OCI-LY1 (cell line): ENCODE data around the gene TBX10.
"Not testable (repeated sequence)": the region's sequence is repeated elsewhere in the genome, so short reads cannot be mapped to it uniquely, and the experiment has no call there.

ENCODE experiments used
- H2AFZ ChIP-seq: fragments of 200-600 bp; sonication (generic), shearing (Covaris generic); 2 replicates; pipeline ENCODE4 v1.6.0; 2014; ENCODE audit warnings: antibody characterized with exemption, mild to moderate bottlenecking, low read length
- H3F3A ChIP-seq: fragments of 200-600 bp; sonication (generic), shearing (Covaris generic); 2 replicates; pipeline ENCODE4 v1.6.0; 2014; ENCODE audit warnings: mild to moderate bottlenecking, antibody characterized with exemption, low read length, moderate library complexity; ENCODE audit not compliant: insufficient read depth
- H3K27ac ChIP-seq: fragments of 200-600 bp; sonication (generic); 2 replicates; pipeline ENCODE4 v1.5.1; 2014; ENCODE audit warnings: low read length, mixed run types, mild to moderate bottlenecking, low read depth; ENCODE audit not compliant: poor library complexity, severe bottlenecking
- H3K27me3 ChIP-seq: fragments of 200-600 bp; sonication (generic); 2 replicates; pipeline ENCODE4 v1.6.0; 2014; ENCODE audit warnings: antibody characterized with exemption, mild to moderate bottlenecking, low read length, moderate library complexity; ENCODE audit not compliant: insufficient read depth
- H3K36me3 ChIP-seq: fragments of 200-600 bp; sonication (generic); 2 replicates; pipeline ENCODE4 v1.6.1; 2014; ENCODE audit warnings: mild to moderate bottlenecking, antibody characterized with exemption, low read length, moderate library complexity, mixed read lengths; ENCODE audit not compliant: insufficient read depth
- H3K4me1 ChIP-seq: fragments of 200-600 bp; sonication (generic); 2 replicates; pipeline ENCODE4 v1.5.1; 2014; ENCODE audit warnings: mild to moderate bottlenecking, low read length, moderate library complexity; ENCODE audit not compliant: insufficient read depth, severe bottlenecking
- H3K4me2 ChIP-seq: fragments of 200-600 bp; sonication (generic), shearing (Covaris generic); 2 replicates; pipeline ENCODE4 v1.6.1; 2014; ENCODE audit warnings: low read length
- H3K4me3 ChIP-seq: fragments of 200-600 bp; sonication (generic); 2 replicates; pipeline ENCODE4 v1.5.1; 2014; ENCODE audit warnings: low read length, low read depth, mild to moderate bottlenecking, mixed read lengths; ENCODE audit not compliant: poor library complexity, severe bottlenecking
- H3K79me2 ChIP-seq: fragments of 200-600 bp; shearing (Covaris generic); 2 replicates; pipeline ENCODE4 v1.6.1; 2016; ENCODE audit warnings: mixed run types, low read length, mixed read lengths; ENCODE audit not compliant: insufficient read depth
- H3K9ac ChIP-seq: fragments of 200-600 bp; sonication (generic), shearing (Covaris generic); 2 replicates; pipeline ENCODE4 v1.6.1; 2014; ENCODE audit warnings: mild to moderate bottlenecking, low read length, mixed read lengths
- H3K9me2 ChIP-seq: fragments of 200-600 bp; sonication (generic), shearing (Covaris generic); 2 replicates; pipeline ENCODE4 v1.6.1; 2014; ENCODE audit warnings: low read depth, mild to moderate bottlenecking, low read length, mixed read lengths
- H3K9me3 ChIP-seq: fragments of 200-600 bp; shearing (Covaris generic); 2 replicates; pipeline ENCODE4 v1.6.1; 2014; ENCODE audit warnings: low read length, mixed read lengths
- H4K20me1 ChIP-seq: fragments of 200-600 bp; sonication (generic), shearing (Covaris generic); 2 replicates; pipeline ENCODE4 v1.6.0; 2016; ENCODE audit warnings: mild to moderate bottlenecking, low read length; ENCODE audit not compliant: insufficient read depth
- EZH2 ChIP-seq: fragments of 200-600 bp; sonication (generic), shearing (Covaris generic); IDR thresholded peaks from 2 replicates; pipeline ENCODE4 v1.8.0; 2017; ENCODE audit warnings: borderline replicate concordance, mixed run types, mild to moderate bottlenecking, antibody characterized with exemption, low read length, moderate library complexity, mixed read lengths
- TF ChIP-seq, protein P1 (sequence below): fragments of 200-600 bp; sonication (generic), shearing (Covaris generic); IDR thresholded peaks from 2 replicates; pipeline ENCODE4 v1.5.1; 2017; ENCODE audit warnings: mild to moderate bottlenecking, antibody characterized with exemption, low read length, moderate library complexity, mixed read lengths

Gene TBX10

DNA sequence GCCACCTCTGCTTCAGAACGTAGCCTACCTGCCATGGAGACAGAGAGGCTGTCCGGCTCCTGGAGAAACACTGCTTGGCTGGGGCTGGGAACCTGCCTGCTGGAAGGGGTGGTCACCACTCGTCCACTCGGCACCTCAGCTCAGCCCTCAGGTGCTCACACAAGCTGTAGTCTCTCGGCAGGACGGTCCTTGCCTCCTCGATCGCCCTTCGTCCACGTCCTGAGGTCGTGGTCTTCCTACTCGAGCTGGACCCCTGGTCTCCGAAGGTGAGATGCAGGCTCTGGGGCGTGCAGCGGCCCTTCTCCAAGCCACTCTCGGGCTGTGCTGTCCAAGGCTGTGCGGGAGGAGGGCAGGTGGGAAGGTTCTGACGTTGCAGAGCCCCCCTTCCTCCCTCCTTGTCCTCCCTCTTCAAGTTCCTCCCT, at the start of gene TBX10:
Gene TBX10 (minus strand): TSS at position 326 of the 422 bp plus-strand sequence. CDS start 291 bp downstream, at position 35.
- Histone ChIP-seq H2AFZ (no peak within 1 kb of the TSS), H3K27ac (no peak within 1 kb of the TSS), H3K4me3 (no peak within 1 kb of the TSS), H3K79me2 (no peaks in the 10 kb centered on the region), H3K27me3 (peaks cover 9% of the 10 kb centered on the region; the same call in 1 of the 2 replicates), H3K4me2 (no peak within 1 kb of the TSS), H3F3A (no peaks in the 10 kb centered on the region), H4K20me1 (no peaks in the 10 kb centered on the region), H3K36me3 (no peaks in the 10 kb centered on the region; the same call in 1 of the 2 replicates), H3K9me3 (peaks cover 3% of the 10 kb centered on the region; the same call in 1 of the 2 replicates), H3K9ac (no peak within 1 kb of the TSS), H3K4me1 (no peaks in the 10 kb centered on the region), H3K9me2 (no peaks in the 10 kb centered on the region)
- TF ChIP-seq EZH2, result no peak
- TF ChIP-seq, protein P1, sequence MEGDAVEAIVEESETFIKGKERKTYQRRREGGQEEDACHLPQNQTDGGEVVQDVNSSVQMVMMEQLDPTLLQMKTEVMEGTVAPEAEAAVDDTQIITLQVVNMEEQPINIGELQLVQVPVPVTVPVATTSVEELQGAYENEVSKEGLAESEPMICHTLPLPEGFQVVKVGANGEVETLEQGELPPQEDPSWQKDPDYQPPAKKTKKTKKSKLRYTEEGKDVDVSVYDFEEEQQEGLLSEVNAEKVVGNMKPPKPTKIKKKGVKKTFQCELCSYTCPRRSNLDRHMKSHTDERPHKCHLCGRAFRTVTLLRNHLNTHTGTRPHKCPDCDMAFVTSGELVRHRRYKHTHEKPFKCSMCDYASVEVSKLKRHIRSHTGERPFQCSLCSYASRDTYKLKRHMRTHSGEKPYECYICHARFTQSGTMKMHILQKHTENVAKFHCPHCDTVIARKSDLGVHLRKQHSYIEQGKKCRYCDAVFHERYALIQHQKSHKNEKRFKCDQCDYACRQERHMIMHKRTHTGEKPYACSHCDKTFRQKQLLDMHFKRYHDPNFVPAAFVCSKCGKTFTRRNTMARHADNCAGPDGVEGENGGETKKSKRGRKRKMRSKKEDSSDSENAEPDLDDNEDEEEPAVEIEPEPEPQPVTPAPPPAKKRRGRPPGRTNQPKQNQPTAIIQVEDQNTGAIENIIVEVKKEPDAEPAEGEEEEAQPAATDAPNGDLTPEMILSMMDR, result no peak

GRCh38 chr11:67689178-67689577, 49.6 kb upstream of the TBX10 start:
- H3K4me1 ChIP-seq, result no peaks in the 10 kb centered on the region
- H3F3A ChIP-seq, result no peaks in the 10 kb centered on the region
- no peaks in the 10 kb centered on the region for H3K9me3 ChIP-seq
- H3K9ac ChIP-seq, result no peak overlapping the region
- no peak overlapping the region for H3K4me2 ChIP-seq
- H3K79me2 ChIP-seq, result no peaks in the 10 kb centered on the region
- no peak overlapping the region for H2AFZ ChIP-seq
- TF ChIP-seq, protein P1, result no peak
- no peak for TF ChIP-seq EZH2
- H3K27me3 ChIP-seq, result peaks cover 4% of the 10 kb centered on the region; the same call in 1 of the 2 replicates
- no peaks in the 10 kb centered on the region for H3K36me3 ChIP-seq
- H4K20me1 ChIP-seq, result no peaks in the 10 kb centered on the region
- H3K4me3 ChIP-seq, result no peak overlapping the region
- no peak overlapping the region for H3K27ac ChIP-seq
- no peaks in the 10 kb centered on the region for H3K9me2 ChIP-seq

GRCh38 chr11:67687986-67688385, 48.4 kb upstream of the TBX10 start:
- TF ChIP-seq EZH2, result no peak
- TF ChIP-seq, protein P1, result no peak
- H2AFZ ChIP-seq, result no peak overlapping the region
- no peak overlapping the region for H3K9ac ChIP-seq
- H3K27me3 ChIP-seq, result peaks cover 5% of the 10 kb centered on the region; the same call in 1 of the 2 replicates
- no peak overlapping the region for H3K4me2 ChIP-seq
- H3K9me3 ChIP-seq, result no peaks in the 10 kb centered on the region
- H3K4me3 ChIP-seq, result no peak overlapping the region
- H3K4me1 ChIP-seq, result no peaks in the 10 kb centered on the region
- no peaks in the 10 kb centered on the region for H3F3A ChIP-seq
- no peaks in the 10 kb centered on the region for H3K79me2 ChIP-seq
- no peaks in the 10 kb centered on the region for H4K20me1 ChIP-seq
- no peak overlapping the region for H3K27ac ChIP-seq
- H3K9me2 ChIP-seq, result no peaks in the 10 kb centered on the region
- H3K36me3 ChIP-seq, result no peaks in the 10 kb centered on the region

DNA sequence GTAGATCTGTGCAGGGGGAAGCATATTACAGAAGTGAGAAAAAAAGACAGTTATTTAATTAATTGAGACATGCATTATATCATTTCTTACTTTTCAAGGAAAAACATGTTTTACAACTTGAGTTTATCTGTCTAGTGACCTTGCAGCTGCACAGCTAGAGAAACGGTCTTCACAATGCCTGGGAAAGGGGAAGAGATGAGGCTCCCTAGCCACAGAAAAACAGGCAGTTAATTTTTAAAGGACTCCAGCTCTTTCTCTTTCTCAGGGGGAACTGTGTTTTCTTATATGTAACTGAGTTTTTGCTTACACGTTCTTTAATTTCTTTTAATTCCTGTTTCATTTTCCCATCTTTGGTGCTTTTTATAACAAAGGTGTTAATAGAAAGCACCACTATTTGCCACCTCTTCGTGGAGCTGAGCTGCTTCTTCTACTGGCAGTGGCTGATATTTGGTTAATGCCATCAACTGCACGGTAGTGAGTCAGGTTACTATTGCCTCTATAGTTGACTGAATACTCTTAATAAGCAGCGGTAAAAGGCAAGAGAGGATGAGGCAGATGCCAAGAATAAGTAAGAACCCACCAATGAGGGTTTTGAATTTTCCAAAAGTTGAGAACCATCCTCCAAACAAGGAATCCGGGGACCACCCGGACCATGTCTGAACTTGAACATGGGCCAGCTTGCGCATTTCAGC, 46.2 kb upstream of the TBX10 start:
- not testable (repeated sequence) for H3K36me3 ChIP-seq, H3K79me2 ChIP-seq, H3K9me3 ChIP-seq, H3F3A ChIP-seq, H3K27me3 ChIP-seq, H3K4me2 ChIP-seq, H2AFZ ChIP-seq, H3K27ac ChIP-seq, H3K9ac ChIP-seq, H4K20me1 ChIP-seq, H3K4me1 ChIP-seq, H3K4me3 ChIP-seq, H3K9me2 ChIP-seq

DNA sequence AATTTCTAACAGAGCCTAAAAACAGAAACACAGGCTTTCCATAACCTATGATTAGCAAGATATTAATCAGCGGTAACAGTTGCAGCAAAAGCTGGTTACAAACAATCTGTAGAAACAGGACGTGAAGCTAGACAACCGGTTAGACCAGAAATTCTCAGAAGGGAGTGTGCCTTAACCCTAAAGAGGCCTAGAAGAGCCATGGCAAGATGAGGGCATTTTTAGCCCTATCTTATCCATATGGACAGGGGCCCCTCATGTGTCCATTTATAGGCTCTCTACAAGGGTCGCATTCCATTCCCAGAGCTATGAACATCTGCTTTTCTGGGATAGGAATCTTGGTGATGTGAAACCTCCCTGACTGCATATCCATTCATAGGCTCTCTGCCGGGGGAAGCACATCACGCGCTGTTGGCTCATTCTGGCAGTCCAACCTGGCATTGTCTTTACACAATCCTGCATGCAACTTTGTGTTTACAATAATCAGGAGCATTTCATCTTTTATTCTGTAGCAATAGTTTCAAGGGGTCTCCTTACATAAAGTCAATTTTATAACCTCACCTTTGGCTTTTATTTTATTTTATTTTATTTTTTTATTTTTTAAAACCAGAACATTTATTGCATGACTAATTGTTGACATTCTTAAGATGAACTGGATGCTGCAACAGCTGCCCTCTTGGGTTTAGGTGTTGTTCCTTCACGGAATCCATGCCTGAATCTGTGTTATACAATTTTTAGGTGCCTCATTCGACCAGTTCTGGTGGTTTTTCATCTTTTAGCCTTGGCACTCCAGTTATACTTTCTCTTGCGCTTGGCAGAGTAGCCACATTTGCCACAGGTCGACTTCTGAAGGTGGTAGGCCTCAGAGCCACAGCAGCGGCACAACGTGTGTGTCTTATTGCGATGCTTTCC, 42.8 kb upstream of the TBX10 start:
- H3K79me2 ChIP-seq, H3F3A ChIP-seq, H3K27me3 ChIP-seq, H3K9me2 ChIP-seq, H2AFZ ChIP-seq, H3K4me3 ChIP-seq, H3K36me3 ChIP-seq, H4K20me1 ChIP-seq, H3K4me1 ChIP-seq, H3K4me2 ChIP-seq, H3K9ac ChIP-seq, H3K27ac ChIP-seq, H3K9me3 ChIP-seq: not testable (repeated sequence)
